Measurements from ENCODE around the gene ZC2HC1B.
A peak's percentile ranks its signal among the peaks of the same experiment; 100 is the strongest.

The ZC2HC1B gene

DNA sequence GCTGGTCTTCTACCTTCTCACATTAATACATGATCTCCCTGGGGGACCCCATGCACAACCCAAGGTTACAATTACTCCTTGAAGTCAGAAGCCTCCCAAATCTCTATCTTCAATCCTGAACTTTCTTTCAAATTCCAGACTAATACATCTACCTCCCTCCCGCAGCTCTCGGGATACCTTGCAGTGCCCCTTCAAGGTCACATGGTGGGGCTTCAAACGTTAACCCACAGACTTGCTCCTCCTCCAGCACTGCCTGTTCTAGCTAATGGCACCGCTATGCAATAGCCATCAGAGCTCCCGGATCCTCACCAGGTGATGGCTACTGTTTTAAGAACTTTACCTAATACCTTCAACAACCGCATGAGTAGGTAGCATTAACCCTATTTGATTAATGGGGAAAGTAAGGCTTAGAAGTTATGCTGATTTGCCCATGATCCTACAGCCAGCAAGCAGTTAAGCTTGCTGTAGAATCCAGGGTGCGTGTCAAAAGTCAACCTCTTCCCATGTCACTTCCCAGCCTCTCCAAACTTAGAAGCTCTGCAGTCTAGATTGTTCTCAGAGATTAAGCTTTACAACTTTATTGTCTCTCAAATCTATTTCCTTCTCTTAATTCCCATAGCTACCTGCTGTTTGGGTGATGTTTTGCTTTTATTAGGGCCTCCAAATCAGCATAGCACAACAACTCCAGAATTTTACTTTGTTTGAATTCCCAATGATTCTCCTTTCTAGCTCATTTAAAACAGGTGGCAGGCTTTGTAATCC is 99.1 kb downstream of the ZC2HC1B start:
- DNase-seq = no peak

DNA sequence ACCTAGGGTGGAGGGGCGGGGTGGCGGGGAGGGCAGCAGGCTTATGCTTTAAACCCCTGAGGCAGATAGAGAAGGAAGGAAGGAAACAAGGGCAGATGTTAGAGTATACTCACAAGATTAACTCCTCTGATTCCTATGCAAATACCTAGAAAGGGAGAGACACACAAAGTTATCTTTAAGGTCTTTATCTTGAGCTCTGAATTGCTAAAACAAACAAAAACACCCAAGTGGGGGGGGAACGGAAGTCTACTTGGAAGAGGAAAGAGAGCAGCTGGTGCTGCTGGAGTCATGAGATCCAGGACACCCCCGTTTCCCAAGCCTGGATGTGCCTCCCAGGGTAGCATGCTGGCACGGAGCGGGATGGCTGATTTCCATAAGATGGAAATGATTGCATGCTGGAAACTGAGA is 100.4 kb downstream of the ZC2HC1B start:
- DNase-seq = no peak

GRCh38 chr6:143965503-143966171 is 101.4 kb downstream of the ZC2HC1B start:
- DNase-seq = peak; percentile 67 to 76

GRCh38 chr6:143966312-143966711 is 102.0 kb downstream of the ZC2HC1B start:
- DNase-seq = peak; percentile 18 to 53

DNA sequence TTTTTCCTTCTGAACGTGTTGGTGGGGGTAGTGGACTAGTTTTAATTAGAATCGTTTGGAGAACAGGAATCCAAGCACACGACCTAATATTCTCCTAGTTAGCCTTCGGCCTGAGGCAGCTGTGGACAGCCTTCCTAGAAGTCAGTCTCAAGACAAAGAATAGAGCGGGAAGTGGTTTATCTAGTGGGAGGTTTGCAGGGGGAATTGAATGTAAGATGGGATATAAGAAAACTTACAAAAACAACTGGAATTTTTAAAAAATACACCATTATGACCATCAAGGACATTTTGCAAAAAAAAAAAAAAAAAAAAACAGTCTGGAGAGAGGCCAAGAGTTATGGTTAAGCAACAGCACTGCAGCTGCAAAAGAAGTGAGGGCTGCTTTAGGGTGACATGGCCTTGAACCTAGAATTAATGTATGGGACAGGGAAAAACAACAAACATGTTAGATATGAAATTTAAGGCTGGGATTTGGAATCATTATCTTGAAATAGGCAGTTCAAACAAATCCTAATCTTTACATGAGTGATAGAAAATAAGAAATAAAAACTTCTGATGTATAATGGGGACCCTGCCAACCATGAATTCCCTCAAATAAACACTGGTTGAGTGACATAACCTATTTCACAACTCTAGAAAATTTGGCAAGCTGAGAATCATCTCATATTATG is 103.6 kb downstream of the ZC2HC1B start:
- DNase-seq = peak in 1 of 2 donors; percentile 12

GRCh38 chr6:143969077-143969476 is 104.8 kb downstream of the ZC2HC1B start:
- no peak for DNase-seq

GRCh38 chr6:143970456-143971218 is 106.4 kb downstream of the ZC2HC1B start:
- no peak for DNase-seq

DNA sequence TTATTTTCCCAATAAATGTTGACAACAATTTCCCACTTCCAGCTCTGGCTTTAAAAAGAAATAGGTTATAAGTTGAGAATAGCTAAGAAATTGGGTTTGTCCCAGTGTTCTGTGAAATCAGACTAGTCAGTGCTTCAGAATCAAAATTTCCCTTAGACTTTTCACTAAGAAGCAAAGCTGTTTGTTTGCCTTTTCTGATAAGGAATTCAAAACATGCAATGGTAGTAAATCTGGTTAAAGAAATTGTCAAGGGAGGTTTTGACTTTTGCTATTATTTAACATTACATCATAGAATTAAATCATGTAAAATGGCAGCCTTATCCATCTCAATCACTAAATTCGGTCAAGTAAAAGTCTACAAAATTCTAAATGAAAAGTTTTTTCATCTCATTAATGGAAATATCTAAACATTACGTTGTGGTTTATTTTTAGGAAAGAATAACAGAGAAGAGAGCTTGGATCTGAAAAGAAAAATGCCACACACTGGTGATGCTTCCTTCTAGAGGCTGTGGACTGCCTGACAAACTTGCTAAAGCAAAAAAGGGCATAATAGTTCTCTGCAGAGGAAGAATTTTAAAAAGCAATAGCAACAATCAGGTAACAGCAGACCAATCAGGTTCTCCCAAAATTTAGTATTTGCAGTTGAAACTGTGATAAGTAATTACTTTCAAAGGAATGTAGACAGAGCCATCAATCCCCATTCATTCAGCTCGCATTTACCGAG is 107.4 kb downstream of the ZC2HC1B start:
- no peak for DNase-seq

GRCh38 chr6:143973097-143973966 is 109.1 kb downstream of the ZC2HC1B start:
- no peak for DNase-seq

GRCh38 chr6:143974089-143974488 is 109.8 kb downstream of the ZC2HC1B start:
- no peak for DNase-seq

- DNase-seq = no peak
Observed at GRCh38 chr6:143976806-143977349, 112.6 kb downstream of the ZC2HC1B start.

DNA sequence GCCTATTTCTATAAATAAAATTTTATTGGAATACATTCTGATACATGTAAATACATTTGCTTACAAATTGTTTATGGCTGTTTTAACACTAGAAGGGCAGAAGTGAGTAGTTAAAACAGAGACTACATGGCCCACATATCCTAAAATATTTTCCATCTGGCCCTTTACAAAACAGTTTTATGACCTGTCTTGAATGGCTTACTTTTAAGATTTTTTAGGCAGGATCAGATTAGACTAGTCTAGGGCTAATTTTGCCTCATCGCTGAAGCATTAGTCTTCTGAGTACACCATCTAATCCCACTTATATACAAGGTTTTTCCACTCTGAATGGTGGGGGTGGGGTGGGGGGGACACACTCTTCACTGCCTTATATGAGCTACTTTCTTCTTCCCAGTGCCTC is 116.6 kb downstream of the ZC2HC1B start:
- no peak for DNase-seq

DNA sequence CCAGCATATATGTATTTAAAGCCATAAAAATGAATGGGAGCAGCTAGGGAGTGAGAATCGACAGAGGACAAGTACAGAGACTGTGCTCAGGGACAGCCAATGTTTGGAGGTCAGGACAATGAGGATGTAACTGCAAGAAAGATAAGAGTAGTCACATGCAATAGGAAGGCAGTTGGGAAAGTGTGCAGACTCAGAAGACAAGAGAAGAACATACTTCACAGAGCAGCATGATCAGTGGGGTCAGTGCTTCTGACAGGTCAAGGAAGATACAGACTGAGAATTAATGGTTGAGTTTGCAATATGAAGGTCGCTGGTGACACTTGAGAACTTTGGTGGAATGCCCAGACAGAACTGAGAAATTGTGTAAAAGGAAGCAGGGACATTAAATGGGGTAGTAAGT is 118.7 kb downstream of the ZC2HC1B start:
- no peak for DNase-seq

GRCh38 chr6:143984666-143985065 is 120.4 kb downstream of the ZC2HC1B start:
- no peak for DNase-seq

- DNase-seq = no peak
Observed at GRCh38 chr6:143986463-143987065, 122.3 kb downstream of the ZC2HC1B start.
